Measurements from ENCODE around the gene BMP5. TPM values are rescaled to one million over a fixed set of nuclear protein-coding genes. Genes with fewer than 3 reads are reported as not detected.

BMP5 gene
- total and polyA plus RNA-seq, 2 donors (not counting 3 experiments of a cell fraction or from before 2014, with no cell fraction given) = not detected

GRCh38 chr6:55756531-55757031, 118.8 kb downstream of the BMP5 start:
- CTCF ChIA-PET = interaction anchor here (1.8 kb wide), 1 partner anchor 9 kb away, joined by 6 read pairs; no protein-coding TSS in a partner anchor
- no peak overlapping the region for H3K9ac ChIP-seq (replicated peaks; ENCODE audit: extremely low read depth, insufficient read depth, low read length)
- intact Hi-C loops (cut with micrococcal nuclease) (no loop called here), dilution Hi-C loops (cut with MboI; ENCODE audit: extremely low pct_ligation_motif_present, low sequenced_read_pairs) (no loop called here)
- H2AFZ ChIP-seq (ENCODE audit: low read depth, low read length) = no peak overlapping the region
- DNase-seq (ENCODE audit: low read depth, low spot score) = no peak
- no peak overlapping the region for H3K4me3 ChIP-seq (replicated peaks in 1 of 3; ENCODE audit: insufficient read depth in 1 of 3, low read depth in 1 of 3, low read length in 3 of 3)
- no peak overlapping the region for H3K27ac ChIP-seq (ENCODE audit: insufficient read depth, low read depth, low read length)
- H3K79me2 ChIP-seq (ENCODE audit: control insufficient read depth, insufficient read depth, low read length) = no peaks in the 10 kb centered on the region
- POLR2A ChIA-PET = no interaction called here
- no peaks in the 10 kb centered on the region for H3K36me3 ChIP-seq (ENCODE audit: control insufficient read depth in 2 of 2, extremely low read depth in 1 of 2, insufficient read depth in 2 of 2, low read length in 2 of 2)
- H3K4me2 ChIP-seq (ENCODE audit: insufficient read depth, low read length) = no peak overlapping the region
- no TSS peak for BruUV-seq (replicated peaks)
- H3K9me3 ChIP-seq (replicated peaks; ENCODE audit: control insufficient read depth, insufficient read depth, low read length) = no peaks in the 10 kb centered on the region
- no peaks in the 10 kb centered on the region for H3K4me1 ChIP-seq (ENCODE audit: control insufficient read depth, extremely low read depth, insufficient read depth, low read length)
- no peak for FAIRE-seq
- no peaks in the 10 kb centered on the region for H3K9me1 ChIP-seq (replicated peaks; ENCODE audit: control insufficient read depth, extremely low read depth, insufficient read depth, low read length)
- TF ChIP-seq, protein P1, sequence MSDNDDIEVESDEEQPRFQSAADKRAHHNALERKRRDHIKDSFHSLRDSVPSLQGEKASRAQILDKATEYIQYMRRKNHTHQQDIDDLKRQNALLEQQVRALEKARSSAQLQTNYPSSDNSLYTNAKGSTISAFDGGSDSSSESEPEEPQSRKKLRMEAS (IDR thresholded peaks at IDR 0.05; ENCODE audit: insufficient read depth, insufficient read length) = no peak
- TF ChIP-seq POLR2A (IDR thresholded peaks at IDR 0.05; ENCODE audit: low read depth, low read length) (no peak), EZH2 (IDR thresholded peaks at IDR 0.05; ENCODE audit: borderline replicate concordance, low read depth, low read length, severe bottlenecking) (no peak), GATA2 (IDR thresholded peaks at IDR 0.05; ENCODE audit: insufficient read depth, insufficient read length, low read depth, low read length) (no peak), FOS (IDR thresholded peaks at IDR 0.05; ENCODE audit: borderline replicate concordance, insufficient read depth, low read length) (no peak), JUN (IDR thresholded peaks at IDR 0.05; ENCODE audit: borderline replicate concordance, insufficient read depth, insufficient read length, low read depth) (no peak), POLR2AphosphoS5 (IDR thresholded peaks at IDR 0.05; ENCODE audit: insufficient read depth, low read depth, low read length) (no peak), MYC (IDR thresholded peaks at IDR 0.05; ENCODE audit: low read depth, low read length) (no peak)
- TF ChIP-seq, protein P2, sequence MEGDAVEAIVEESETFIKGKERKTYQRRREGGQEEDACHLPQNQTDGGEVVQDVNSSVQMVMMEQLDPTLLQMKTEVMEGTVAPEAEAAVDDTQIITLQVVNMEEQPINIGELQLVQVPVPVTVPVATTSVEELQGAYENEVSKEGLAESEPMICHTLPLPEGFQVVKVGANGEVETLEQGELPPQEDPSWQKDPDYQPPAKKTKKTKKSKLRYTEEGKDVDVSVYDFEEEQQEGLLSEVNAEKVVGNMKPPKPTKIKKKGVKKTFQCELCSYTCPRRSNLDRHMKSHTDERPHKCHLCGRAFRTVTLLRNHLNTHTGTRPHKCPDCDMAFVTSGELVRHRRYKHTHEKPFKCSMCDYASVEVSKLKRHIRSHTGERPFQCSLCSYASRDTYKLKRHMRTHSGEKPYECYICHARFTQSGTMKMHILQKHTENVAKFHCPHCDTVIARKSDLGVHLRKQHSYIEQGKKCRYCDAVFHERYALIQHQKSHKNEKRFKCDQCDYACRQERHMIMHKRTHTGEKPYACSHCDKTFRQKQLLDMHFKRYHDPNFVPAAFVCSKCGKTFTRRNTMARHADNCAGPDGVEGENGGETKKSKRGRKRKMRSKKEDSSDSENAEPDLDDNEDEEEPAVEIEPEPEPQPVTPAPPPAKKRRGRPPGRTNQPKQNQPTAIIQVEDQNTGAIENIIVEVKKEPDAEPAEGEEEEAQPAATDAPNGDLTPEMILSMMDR (IDR thresholded peaks at IDR 0.05; ENCODE audit: extremely low read depth in 1 of 2, insufficient read depth in 1 of 2, low read depth in 1 of 2, low read length in 2 of 2) = no peak
- H4K20me1 ChIP-seq (replicated peaks; ENCODE audit: control insufficient read depth, extremely low read depth, insufficient read depth, low read length) = no peaks in the 10 kb centered on the region
- no peaks in the 10 kb centered on the region for H3K27me3 ChIP-seq (ENCODE audit: control insufficient read depth in 2 of 2, insufficient read depth in 2 of 2, low read length in 2 of 2)

Data from endothelial cell of umbilical vein (primary cell).